ENCODE data around the gene SRMS.

The SRMS gene

DNA sequence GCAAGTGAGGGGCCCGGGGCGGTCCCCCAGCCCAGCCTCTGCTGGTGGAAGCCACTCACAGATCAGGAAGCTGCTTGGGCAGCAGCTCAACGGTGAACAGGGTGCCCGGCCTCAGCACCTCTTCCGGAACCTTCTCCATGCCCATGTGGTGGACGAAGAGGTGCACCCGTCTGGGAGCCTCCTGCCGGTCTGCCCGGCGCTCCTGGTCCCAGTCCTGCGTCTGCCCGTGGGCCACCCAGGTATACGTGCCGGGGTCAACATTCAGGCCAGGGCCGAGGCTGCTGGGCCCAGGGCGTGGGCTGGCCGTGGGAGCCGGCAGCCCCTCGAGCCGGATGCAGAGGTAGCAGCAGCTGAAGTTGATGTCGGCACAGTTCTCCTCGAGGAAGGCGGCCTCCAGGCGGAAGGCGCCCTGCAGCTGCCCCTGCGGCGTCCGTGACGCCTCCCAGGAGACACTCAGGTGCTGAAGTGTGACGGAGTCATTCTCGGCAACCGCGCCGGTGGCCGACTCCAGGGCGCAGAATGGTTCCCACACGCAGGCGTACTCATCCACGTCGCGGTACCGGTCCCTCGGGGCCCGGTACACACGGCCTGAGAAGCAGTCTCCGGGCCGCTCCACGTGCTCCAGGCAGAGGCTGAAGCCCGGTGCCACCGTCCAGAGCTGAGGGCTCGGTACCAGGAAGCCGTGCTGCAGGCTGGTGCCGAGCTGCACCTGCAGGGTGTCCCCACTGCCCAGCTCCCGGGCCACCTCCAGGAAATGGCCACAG lies 15.1 kb upstream of the SRMS start:
- Histone ChIP-seq H3K9me3 (ENCODE audit: insufficient read depth, low read depth, low read length) (no peaks in the 10 kb centered on the region), H3K9ac (ENCODE audit: low read depth, low read length, poor library complexity, severe bottlenecking) (no peak overlapping the region), H3K79me2 (ENCODE audit: insufficient read depth, low read length) (no peaks in the 10 kb centered on the region), H3K9me2 (replicated peaks; ENCODE audit: low read depth, low read length) (no peaks in the 10 kb centered on the region), H3K4me2 (ENCODE audit: low read depth, low read length, poor library complexity, severe bottlenecking) (no peak overlapping the region), H3K4me3 (ENCODE audit: low read length, poor library complexity, severe bottlenecking) (no peak overlapping the region), H4K20me1 (ENCODE audit: insufficient read depth, low read length, poor library complexity, severe bottlenecking) (no peaks in the 10 kb centered on the region), H2AFZ (ENCODE audit: low read length) (no peak overlapping the region), H3F3A (ENCODE audit: low read depth) (no peaks in the 10 kb centered on the region), H3K4me1 (ENCODE audit: insufficient read depth, low read length, poor library complexity, severe bottlenecking) (peaks cover 4% of the 10 kb centered on the region), H3K36me3 (ENCODE audit: insufficient read depth, low read length) (no peaks in the 10 kb centered on the region), H3K27me3 (ENCODE audit: insufficient read depth, low read length, poor library complexity, severe bottlenecking) (no peaks in the 10 kb centered on the region)
- TF ChIP-seq CTCF (conservative IDR thresholded peaks at IDR 0.05; ENCODE audit: low read length) = no peak
- TF ChIP-seq EZH2phosphoT487 (IDR thresholded peaks at IDR 0.05; ENCODE audit: borderline replicate concordance) = no peak

DNA sequence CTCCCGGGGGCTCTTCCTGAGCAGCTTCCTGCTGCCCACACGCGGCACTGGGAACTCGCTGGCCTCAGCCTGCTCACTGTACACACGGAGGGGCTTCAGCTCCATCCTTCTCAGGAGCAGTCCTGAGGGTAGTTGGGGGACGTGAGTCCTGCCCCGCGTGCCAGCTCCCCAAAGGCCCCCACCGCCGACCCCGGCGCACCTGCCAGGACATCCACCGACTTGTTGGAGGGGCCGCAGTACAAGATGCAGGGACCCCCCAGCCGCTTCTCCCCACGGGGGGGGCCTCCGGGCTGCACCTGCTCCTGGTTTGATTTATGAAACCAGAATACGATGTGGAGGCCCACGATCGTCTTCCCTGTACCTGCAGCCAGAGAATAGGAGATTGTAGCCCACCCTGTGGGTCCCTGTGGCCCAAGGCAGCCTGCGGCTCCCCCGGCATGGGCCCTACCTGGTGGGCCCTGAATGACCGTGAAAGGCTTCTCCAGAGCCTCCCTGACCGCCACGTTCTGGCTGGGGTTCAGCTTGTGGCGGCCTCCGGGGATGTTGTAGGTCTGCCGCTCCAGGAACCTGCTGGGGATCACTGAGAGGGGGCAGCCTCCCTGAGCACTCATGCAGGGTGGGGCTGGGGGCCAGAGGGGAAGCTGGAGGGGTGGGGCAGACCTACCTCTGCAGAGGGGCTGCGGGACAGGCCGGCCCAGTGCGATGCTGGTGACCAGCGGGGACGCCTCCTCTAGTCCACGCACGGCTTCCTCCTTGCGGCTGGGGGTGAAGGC lies 14.3 kb upstream of the SRMS start:
- TF ChIP-seq EZH2phosphoT487 (IDR thresholded peaks at IDR 0.05; ENCODE audit: borderline replicate concordance) (no peak), CTCF (conservative IDR thresholded peaks at IDR 0.05; ENCODE audit: low read length) (no peak)

DNA sequence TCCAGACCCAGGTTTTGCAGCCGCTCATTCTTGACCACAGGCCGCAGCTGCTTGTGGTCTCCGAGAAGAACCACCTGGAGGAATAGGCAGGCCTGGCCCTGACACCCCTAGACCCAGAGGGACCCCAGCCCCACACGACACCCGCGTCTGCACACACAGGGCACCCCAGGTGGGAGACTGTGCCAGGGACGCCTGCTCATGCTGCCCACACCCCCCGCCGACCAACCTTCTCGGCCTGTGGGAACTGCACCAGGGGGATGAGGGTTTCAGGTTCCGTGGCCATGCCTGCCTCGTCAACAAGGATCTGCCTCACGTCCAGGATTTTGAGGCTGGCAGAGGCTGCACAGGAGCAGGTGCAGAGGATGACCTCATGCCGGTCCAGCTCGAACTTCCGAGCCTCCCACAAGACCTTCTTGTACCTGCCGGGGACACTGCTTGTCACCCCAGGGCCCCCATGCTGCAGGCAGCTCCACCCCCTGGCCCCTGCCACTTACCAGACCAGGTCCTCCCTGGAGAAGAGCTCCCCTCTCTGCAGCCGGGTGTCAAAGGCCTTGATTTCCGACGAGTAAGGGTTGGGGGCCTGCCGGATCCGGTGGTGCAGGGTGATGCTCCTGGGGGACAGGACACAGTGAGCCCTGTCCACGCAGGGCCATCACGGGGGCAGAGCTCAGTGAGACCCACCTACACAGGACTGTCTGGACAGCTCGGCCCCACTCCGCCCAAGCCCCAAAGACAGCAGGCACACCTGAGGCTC lies 13.5 kb upstream of the SRMS start:
- no peaks in the 10 kb centered on the region for H3K36me3 ChIP-seq (ENCODE audit: insufficient read depth, low read length)

More for the DNA sequence above, 14.3 kb upstream of the SRMS start:
- Histone ChIP-seq H3K9me2 (replicated peaks; ENCODE audit: low read depth, low read length) (no peaks in the 10 kb centered on the region), H3K9me3 (ENCODE audit: insufficient read depth, low read depth, low read length) (no peaks in the 10 kb centered on the region), H3K4me2 (ENCODE audit: low read depth, low read length, poor library complexity, severe bottlenecking) (no peak overlapping the region), H3K36me3 (ENCODE audit: insufficient read depth, low read length) (no peaks in the 10 kb centered on the region), H3K79me2 (ENCODE audit: insufficient read depth, low read length) (no peaks in the 10 kb centered on the region), H3K27me3 (ENCODE audit: insufficient read depth, low read length, poor library complexity, severe bottlenecking) (no peaks in the 10 kb centered on the region), H3K4me3 (ENCODE audit: low read length, poor library complexity, severe bottlenecking) (no peak overlapping the region), H4K20me1 (ENCODE audit: insufficient read depth, low read length, poor library complexity, severe bottlenecking) (no peaks in the 10 kb centered on the region), H3K9ac (ENCODE audit: low read depth, low read length, poor library complexity, severe bottlenecking) (no peak overlapping the region), H3K4me1 (ENCODE audit: insufficient read depth, low read length, poor library complexity, severe bottlenecking) (no peaks in the 10 kb centered on the region), H3F3A (ENCODE audit: low read depth) (no peaks in the 10 kb centered on the region), H2AFZ (ENCODE audit: low read length) (no peak overlapping the region)

More for the DNA sequence above, 13.5 kb upstream of the SRMS start:
- no peaks in the 10 kb centered on the region for H3K4me1 ChIP-seq (ENCODE audit: insufficient read depth, low read length, poor library complexity, severe bottlenecking)
- no peak overlapping the region for H2AFZ ChIP-seq (ENCODE audit: low read length)
- H3F3A ChIP-seq (ENCODE audit: low read depth) = no peaks in the 10 kb centered on the region
- no peaks in the 10 kb centered on the region for H4K20me1 ChIP-seq (ENCODE audit: insufficient read depth, low read length, poor library complexity, severe bottlenecking)
- H3K79me2 ChIP-seq (ENCODE audit: insufficient read depth, low read length) = no peaks in the 10 kb centered on the region
- no peak for TF ChIP-seq EZH2phosphoT487 (IDR thresholded peaks at IDR 0.05; ENCODE audit: borderline replicate concordance)
- TF ChIP-seq CTCF (conservative IDR thresholded peaks at IDR 0.05; ENCODE audit: low read length) = no peak
- no peak overlapping the region for H3K4me3 ChIP-seq (ENCODE audit: low read length, poor library complexity, severe bottlenecking)
- no peak overlapping the region for H3K9ac ChIP-seq (ENCODE audit: low read depth, low read length, poor library complexity, severe bottlenecking)
- H3K4me2 ChIP-seq (ENCODE audit: low read depth, low read length, poor library complexity, severe bottlenecking) = no peak overlapping the region
- H3K9me3 ChIP-seq (ENCODE audit: insufficient read depth, low read depth, low read length) = no peaks in the 10 kb centered on the region
- no peaks in the 10 kb centered on the region for H3K9me2 ChIP-seq (replicated peaks; ENCODE audit: low read depth, low read length)
- no peaks in the 10 kb centered on the region for H3K27me3 ChIP-seq (ENCODE audit: insufficient read depth, low read length, poor library complexity, severe bottlenecking)

Measured in Loucy (cell line).